Measurements from ENCODE around the gene DNAJA3.

- no peak for TF ChIP-seq CTCF (IDR thresholded peaks at IDR 0.05)
- no peak for TF ChIP-seq POLR2A (IDR thresholded peaks at IDR 0.05)
These were observed 55.9 kb downstream of the DNAJA3 start for GRCh38 chr16:4481526-4481925.

Data from Peyer's patch (tissue), 4 donors.